ENCODE data around the gene CA10.

CA10 gene

DNA sequence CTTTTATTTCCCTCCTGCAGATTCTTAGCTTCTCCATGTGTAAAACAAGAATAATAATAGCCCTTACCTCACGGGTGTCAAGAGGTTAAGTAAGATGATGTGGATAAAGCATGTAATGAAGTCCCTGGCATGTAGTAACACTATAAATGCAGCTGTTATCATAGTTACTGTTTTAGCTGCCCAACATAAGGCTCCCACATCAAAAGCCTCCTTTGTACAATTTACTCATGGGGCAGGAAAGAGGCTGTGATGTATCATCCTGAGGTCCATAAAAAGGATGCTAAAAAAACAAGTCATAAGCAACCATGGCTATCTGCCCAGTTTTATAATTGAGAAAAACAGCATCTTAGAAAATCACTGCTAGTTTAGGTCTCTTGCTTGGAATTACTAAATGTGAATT, 339.7 kb downstream of the CA10 start:
- in situ Hi-C loops (cut with MboI; ENCODE audit: low sequenced_read_pairs, unreplicated experiment): no loop called here
- no peak for DNase-seq (ENCODE audit: low spot score)
- TF ChIP-seq, protein P1, sequence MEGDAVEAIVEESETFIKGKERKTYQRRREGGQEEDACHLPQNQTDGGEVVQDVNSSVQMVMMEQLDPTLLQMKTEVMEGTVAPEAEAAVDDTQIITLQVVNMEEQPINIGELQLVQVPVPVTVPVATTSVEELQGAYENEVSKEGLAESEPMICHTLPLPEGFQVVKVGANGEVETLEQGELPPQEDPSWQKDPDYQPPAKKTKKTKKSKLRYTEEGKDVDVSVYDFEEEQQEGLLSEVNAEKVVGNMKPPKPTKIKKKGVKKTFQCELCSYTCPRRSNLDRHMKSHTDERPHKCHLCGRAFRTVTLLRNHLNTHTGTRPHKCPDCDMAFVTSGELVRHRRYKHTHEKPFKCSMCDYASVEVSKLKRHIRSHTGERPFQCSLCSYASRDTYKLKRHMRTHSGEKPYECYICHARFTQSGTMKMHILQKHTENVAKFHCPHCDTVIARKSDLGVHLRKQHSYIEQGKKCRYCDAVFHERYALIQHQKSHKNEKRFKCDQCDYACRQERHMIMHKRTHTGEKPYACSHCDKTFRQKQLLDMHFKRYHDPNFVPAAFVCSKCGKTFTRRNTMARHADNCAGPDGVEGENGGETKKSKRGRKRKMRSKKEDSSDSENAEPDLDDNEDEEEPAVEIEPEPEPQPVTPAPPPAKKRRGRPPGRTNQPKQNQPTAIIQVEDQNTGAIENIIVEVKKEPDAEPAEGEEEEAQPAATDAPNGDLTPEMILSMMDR (IDR thresholded peaks at IDR 0.05; ENCODE audit: borderline replicate concordance, control extremely low read depth, extremely low read depth, insufficient read depth, missing control alignments): no peak

DNA sequence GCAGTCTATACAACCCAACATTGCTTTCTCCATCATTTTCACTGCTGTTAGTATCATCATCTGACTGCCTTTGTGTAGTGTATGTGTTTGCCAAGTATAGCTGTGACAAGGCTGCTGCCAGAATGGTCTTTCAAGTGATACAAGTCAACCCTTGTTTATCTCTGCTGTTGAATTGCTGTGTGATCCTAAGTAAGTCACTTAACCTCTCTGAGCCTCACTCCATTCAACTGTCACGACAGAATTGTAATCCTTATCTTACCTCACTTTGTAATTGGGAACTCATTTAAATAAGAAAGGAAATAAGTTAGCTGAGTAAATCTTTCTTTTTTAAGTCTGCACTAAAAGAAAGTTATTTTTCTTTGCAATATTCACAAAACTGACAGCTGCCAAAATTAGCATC, 340.6 kb downstream of the CA10 start:
- TF ChIP-seq, protein P1 (IDR thresholded peaks at IDR 0.05; ENCODE audit: borderline replicate concordance, control extremely low read depth, extremely low read depth, insufficient read depth, missing control alignments): no peak
- no peak for DNase-seq (ENCODE audit: low spot score)
- in situ Hi-C loops (cut with MboI; ENCODE audit: low sequenced_read_pairs, unreplicated experiment): no loop called here

DNA sequence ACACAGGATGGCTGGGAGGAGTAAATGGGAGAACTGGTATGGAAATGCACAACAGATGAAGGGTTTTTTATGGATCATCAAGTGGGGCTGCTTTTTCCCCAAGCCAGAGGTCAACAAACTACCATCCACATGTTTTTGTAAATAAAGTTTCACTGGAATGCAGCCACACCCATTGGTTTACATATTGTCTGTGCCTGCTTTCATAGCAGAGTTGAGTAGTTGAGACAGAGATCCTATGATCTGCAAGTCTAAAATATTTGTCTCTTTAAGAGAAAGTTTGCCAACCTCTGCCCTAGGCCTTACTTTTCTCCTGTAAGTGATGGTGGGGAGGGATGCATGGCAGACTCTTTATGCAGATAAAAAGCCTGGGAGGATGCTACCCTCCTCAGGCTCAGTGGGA, 341.4 kb downstream of the CA10 start:
- TF ChIP-seq, protein P1 (IDR thresholded peaks at IDR 0.05; ENCODE audit: borderline replicate concordance, control extremely low read depth, extremely low read depth, insufficient read depth, missing control alignments): no peak
- DNase-seq (ENCODE audit: low spot score): no peak
- in situ Hi-C loops (cut with MboI; ENCODE audit: low sequenced_read_pairs, unreplicated experiment): no loop called here

DNA sequence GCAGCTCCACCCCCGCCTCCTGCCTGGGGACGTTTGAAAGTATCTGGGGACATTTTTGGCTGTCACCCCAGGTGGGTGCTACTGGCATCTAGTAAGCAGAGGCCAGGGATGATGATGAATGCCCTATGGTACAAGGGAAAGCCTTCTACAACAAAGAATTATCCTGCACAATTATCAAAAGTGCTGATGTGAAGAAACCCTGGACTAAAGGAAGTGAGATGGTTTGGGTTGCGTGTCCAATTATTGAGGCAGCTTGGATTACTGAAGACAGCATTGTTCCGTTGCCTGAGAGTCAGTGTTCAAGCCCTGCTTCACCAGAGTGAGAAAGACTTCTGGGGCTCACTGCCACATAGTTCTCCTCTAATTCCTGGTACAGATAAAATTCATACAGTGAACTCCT, 343.4 kb downstream of the CA10 start:
- TF ChIP-seq, protein P1 (IDR thresholded peaks at IDR 0.05; ENCODE audit: borderline replicate concordance, control extremely low read depth, extremely low read depth, insufficient read depth, missing control alignments): no peak
- in situ Hi-C loops (cut with MboI; ENCODE audit: low sequenced_read_pairs, unreplicated experiment): no loop called here
- no peak for DNase-seq (ENCODE audit: low spot score)

DNA sequence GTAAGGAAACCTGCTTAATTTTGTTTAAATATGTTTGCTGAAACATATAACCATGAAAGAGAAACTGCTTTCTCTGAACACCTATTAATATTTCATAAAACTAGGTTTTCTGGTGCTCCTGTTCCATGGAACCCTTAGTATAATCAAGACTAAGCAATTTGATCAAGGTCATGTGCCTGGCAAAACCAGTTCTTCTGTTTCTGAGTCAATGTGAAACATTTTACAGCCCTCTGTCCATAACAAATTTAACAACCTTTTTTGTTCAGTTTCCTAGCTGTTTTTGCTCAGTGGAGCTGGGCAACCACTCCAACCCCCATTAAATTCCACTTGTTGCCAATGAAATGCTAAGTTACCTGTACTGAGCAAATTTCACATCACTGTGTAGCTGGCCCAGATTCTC, 344.0 kb downstream of the CA10 start:
- no peak for DNase-seq (ENCODE audit: low spot score)
- TF ChIP-seq, protein P1 (IDR thresholded peaks at IDR 0.05; ENCODE audit: borderline replicate concordance, control extremely low read depth, extremely low read depth, insufficient read depth, missing control alignments): no peak
- in situ Hi-C loops (cut with MboI; ENCODE audit: low sequenced_read_pairs, unreplicated experiment): no loop called here

- TF ChIP-seq, protein P1 (IDR thresholded peaks at IDR 0.05; ENCODE audit: borderline replicate concordance, control extremely low read depth, extremely low read depth, insufficient read depth, missing control alignments): no peak
- in situ Hi-C loops (cut with MboI; ENCODE audit: low sequenced_read_pairs, unreplicated experiment): no loop called here
- no peak for DNase-seq (ENCODE audit: low spot score)
Measured at GRCh38 chr17:51813784-51814174, 344.7 kb downstream of the CA10 start.
